CD4-positive, alpha-beta T cell treated with Interleukin-2 at 100 ng/mL for 4 hours (primary cell): Measurements from ENCODE around the gene PRCC.

ENCODE experiments used
- DNase-seq: peaks from one replicate; pipeline ENCODE4 v3.0.0-alpha.2; 2020; ENCODE audit warnings: low spot score

PRCC gene

GRCh38 chr1:156796340-156797097, 29.2 kb downstream of the PRCC start:
- no peak for DNase-seq

DNA sequence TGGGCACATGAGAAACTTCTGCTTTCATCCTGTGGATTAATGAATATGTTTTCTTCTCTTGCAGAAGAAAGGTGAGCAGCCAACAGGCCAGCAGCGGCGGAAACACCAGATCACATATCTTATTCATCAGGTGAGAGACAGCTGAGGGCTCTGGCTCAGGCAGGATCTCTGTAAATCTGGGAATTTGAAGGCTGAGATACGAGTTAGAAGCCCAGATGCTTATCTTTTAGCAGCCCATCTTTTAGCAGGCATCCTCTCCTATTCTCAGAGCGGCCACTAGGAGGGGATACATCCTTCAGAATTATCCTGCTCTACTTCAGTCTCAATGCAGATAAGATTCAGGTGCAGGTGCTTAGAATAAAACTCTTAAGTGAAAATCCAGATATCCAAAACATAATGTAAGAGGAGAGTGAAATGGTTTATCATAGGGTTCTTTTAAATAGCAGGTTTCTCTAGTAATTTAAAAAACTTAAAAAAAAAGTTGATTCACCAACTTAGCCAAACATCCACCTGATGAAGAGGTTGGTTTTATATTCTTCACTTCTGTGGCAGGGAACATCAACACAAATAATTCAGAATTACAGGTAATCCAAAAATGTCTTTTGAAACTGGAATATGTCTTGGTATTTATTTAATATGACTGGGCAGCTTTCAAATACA, 30.0 kb downstream of the PRCC start:
- DNase-seq = peak; percentile 79

DNA sequence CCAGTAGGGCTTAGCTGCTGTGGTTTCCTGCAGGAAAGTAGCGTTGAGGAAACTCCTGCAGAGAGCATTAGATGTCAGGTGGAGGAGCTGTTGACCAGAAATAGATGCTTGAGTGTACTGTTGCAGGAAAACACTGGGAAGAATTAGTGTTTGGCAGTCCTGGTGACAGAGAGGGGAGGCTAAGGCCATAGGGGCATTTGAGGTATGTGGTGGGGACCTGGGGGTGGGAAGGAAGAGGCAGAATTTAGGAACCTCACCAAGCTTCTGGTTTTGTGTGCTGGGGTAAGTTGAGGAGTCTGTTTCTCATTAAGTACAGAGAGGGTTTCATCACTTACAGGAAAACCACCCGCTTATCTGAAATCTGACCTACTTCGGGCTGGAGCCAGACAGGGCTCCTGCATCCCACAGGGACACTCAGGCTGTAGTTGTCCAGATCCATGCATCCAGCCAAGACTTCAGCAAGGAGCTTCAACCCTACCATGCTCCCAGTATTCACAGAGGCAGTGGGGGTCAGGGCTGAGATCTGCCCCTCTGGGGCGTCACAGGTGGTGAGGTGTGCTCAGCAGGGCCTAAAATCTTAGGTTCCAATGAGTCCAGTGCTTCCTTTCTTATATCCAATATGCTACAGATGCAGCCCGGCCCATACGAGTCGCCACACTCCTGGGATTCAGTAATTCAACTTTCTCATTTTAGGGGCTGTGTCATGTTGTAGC, 34.2 kb downstream of the PRCC start:
- no peak for DNase-seq

DNA sequence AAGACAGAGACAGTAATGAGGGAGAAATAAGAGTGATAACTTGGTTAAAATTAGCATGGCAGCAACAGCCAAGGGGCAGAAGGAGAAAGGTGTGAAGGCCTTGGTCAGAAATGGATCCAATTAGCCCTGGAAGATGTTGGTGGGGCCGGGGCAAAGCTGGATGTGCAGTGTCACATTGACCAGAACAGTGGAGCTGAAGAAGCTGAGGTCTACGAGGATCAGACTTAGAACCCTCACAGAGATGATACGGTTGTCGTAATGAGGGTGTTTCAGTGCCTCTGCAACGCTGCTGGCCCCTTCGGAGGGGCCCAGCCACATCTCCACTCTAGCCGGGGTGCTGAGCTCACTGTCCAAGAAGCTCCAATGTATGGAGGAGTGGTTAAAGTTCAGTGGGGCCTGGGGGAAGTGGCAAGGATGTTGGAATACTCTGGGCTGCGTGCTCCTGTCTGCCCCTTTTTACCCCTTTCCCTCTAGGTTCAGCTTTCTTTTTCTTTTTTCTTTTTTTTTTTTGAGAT, 35.1 kb downstream of the PRCC start:
- DNase-seq = no peak

DNA sequence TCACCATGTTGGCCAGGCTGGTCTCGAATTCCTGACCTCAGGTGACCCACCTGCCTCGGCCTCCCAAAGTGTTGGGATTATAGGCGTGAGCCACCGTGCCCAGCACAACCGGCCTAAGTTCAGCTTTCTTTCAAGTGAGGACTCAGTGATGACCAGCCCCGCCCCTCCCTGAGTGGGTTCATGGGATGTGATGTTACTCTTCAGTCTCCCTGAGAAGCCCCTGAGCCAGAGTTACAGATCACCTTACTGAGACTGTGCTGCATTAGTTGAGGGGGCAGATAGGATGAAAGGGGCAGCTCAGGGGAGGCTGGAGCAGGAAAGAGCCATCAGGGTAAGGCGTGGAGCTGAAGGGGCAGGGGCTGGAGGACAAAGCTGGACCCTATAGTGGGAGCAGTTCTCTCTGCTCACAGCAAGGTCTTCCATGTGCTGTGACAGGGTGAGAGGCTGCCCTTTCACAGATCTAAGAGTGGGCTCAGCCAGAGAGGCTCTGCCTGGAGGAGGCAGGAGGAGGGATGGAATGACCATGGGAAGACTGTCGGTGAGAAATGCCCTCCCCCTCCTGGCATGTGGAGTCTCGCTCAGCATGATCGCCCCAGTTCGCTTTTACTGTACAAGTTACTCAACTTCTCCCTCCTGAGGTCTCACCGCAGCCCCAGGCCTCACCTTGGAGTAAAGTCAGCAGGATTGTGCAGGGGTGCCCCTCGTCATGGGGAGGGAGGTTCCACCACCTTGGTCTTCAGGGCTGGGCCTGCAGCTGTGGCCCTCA, 35.9 kb downstream of the PRCC start:
- DNase-seq = no peak

DNA sequence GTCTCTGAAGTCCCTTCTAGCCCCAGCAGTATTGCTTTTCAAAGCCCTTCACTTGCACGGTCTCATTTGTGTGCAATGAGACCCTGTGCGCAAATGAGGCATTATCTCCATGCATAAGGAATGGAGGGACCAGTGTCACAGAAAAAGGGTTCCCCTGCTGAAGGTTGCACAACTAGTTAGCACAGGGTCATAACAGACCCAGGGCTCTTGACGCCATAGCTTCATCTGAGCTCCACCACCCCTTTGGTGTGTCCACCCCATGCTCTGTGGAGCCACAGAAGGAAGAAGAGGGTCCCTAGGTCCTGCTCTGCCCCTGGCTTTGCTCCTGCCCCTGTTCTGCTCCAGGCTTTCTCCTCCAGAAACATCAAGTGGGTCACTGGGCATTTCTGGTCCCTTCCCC, 36.7 kb downstream of the PRCC start:
- no peak for DNase-seq

DNA sequence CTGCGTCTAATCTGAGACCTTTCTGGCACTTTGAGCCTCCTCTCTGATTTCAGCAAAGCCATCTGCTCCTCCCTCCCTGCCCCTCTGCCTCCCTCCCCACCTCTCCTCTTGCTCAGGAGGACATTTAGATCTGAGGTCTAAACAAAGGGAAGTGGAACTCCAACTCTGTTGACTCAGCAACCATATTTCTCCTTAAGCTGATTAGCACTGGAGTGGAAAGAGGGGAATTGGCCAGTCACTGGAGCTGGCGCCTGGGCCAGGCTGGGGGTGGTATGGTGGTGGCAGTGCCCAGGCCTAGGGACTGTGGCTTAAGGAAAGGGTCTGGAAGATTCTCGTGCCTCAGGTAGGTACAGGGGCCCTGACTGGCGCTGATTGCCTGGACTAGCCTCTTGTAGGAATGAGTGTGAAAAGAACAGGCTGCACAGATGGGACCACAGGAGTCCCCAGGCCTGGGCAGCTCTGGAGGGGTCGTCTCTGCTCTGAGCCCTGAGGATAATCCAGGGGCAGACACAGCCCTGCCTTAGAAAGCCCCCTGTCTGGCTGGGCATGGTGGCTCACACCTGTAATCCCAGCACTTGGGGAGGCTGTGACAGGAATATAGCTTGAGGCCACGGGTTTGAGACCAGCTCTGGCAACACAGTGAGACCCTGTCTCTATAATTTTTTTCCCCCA, 37.4 kb downstream of the PRCC start:
- DNase-seq = no peak

GRCh38 chr1:156805766-156806511, 38.6 kb downstream of the PRCC start:
- DNase-seq = no peak

DNA sequence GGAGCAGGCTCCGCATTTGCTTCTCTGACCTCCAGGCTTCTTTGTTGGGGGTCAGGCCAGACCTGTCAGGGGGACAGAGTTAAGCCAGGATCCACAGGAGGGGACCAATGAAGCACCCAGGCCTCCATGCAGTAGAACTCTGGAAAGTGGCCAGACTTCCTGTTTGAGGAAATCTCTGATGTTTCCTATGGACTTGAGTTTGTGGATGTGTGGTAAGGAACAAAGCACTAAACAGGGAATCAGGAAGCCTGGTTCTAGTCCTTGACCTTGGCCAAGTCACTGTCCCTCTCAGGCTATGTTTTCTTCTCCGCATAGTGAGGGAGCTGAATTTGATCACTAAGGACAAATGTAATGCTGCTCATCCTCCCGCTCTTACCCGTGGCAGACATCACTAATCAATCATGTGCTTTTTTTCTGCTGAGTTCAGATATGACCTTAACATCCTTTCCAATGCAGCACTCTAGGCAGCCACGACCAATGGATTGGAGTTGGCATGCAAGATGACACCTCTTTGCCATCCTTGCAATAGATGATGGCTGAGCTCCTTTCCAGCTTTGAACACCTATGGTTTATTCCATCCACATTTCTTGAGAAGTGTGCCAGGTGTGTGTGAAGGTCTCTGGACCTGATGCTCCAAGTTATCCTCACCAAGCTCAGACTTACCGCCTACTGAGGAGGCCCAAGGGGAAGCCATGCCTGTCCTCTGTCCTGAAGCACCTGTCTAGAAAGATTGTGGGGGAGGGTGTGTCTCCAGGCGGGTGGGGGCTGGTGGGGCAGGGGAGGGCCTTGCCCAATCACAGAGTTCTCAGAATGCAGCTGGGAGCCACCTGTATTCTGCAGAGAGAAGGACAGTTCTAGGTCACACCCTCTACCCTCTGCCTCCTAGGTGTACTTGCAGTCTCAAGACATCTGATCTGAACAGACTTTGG, 39.4 kb downstream of the PRCC start:
- DNase-seq = no peak

DNA sequence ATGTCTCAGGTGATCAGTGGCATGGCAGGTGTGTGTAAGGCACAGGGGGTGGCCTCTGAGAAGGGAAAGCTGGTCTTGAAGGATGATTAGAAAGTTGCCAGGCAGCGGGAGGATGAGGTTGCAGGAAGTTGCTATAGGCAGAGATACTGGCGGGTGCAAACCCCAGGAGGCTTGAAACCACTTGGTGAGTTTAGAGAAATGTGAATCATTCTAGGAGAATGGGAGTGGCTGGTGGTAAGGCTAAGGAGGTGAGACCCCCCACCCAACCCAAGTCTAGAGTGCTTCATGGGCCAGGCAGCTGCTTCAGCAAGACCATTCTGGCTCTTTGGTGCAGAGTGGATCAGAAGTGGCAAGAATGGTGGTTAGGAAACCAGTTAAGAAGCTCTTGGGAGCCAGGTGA, 40.3 kb downstream of the PRCC start:
- peak; percentile 73 for DNase-seq

- no peak for DNase-seq
Measured at GRCh38 chr1:156808186-156809030, 41.1 kb downstream of the PRCC start.

DNA sequence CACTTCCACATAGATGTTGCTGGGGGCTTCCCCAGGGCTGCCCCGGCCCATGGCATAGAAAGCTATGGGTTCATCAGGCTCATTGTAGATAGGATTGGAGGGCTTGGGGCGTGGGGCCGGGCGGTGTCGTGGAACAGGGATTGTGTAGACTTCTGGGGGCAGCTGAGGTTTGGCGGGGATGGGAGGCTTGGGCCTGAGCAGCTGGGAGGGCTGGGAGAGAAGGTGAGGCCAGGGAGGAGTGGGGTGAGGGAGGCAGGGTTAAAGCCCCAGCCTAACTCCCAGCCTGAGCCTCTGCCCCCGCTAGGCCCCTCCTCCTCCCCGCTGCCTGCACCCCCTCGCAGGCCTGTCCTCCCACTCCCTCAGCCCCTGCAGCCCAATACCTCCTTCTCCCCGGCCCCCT, 41.9 kb downstream of the PRCC start:
- DNase-seq = no peak

DNA sequence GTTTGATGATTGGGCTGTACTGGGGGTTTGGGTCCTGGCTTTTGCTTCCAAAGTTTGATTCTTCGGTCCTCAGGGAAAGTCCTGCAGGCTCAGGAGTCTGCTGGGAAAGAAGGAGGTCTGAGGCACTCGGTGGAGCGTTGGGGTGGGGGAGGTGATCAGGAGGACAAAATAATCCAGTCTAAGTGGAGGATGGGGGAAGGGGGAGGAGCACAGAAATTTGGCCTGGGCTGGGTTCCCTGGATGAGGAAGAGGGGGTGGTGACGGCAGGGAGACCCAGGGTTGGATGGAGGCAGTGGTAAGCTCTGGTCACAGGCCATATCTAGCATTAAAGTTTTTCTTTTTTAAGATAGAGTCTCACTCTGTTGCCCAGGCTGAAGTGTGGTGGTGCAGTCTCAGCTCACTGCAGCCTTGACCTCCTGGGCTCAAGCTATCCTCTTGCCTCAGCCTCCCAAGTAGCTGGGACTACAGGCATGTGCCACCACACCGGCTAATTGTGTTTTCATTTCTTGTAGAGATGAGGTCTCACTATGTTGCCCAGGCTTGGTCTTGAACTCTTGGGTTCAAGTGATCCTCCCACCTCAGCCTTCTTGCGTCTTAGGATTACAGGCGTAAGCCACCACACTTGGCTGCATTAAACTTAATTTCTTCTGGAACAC, 42.5 kb downstream of the PRCC start:
- DNase-seq = no peak

GRCh38 chr1:156811168-156811567, 43.8 kb downstream of the PRCC start:
- DNase-seq = no peak

- no peak for DNase-seq
Measured at GRCh38 chr1:156812293-156812990, 45.1 kb downstream of the PRCC start.

GRCh38 chr1:156813298-156813697, 46.0 kb downstream of the PRCC start:
- no peak for DNase-seq

DNA sequence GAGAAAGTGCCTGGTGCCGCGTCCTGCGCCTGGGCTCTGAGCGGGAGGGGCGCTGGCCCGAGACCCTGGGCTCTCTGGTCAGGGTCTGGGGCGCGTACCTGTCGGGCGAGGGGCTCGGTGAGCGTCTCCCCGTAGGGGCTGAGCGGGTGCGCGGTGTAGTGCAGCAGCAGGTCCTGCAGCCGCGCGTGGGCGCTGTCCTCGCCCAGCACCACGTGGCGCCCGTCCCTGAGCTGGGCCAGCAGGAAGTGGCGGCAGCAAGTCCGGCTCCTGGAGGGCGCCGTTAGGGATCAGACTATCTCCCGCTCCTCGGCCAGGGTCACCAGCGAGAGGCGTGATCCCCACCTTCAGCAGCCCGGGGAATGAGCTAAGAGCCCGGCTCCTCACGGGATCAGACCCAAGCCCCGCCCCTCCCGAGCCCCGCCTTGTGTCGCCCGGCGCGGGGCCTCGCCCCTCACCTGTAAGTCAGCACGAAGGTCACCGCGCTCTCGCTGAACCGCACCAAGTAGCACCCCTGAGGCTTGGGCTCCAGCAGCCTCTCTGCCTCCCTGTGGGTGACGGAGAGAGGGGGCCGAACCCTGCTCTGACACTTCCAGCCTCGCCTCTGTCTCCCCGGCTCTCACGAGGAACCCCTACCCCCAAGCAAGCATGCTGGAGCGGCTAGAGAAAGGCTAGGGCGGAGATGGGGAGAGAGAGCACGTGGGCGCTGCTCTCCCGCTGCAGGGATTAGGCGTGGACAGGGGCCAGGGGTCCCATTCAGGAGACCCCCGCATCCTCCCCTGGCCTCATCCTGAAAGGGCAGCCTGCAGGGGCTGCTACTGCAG, 46.6 kb downstream of the PRCC start:
- peak; percentile 67 for DNase-seq
